HG03025 (cell line): Measurements from ENCODE around the gene LYRM4.
"Not testable (repeated sequence)": the region's sequence is repeated elsewhere in the genome, so short reads cannot be mapped to it uniquely, and the experiment has no call there.

ENCODE experiments used
- ATAC-seq: cut with Tn5 transposase; IDR thresholded peaks from one replicate; pipeline ENCODE4 v1.9.1; 2021; ENCODE audit warnings: mild to moderate bottlenecking, moderate library complexity; ENCODE audit not compliant: unreplicated experiment, low FRiP score

The LYRM4 gene

DNA sequence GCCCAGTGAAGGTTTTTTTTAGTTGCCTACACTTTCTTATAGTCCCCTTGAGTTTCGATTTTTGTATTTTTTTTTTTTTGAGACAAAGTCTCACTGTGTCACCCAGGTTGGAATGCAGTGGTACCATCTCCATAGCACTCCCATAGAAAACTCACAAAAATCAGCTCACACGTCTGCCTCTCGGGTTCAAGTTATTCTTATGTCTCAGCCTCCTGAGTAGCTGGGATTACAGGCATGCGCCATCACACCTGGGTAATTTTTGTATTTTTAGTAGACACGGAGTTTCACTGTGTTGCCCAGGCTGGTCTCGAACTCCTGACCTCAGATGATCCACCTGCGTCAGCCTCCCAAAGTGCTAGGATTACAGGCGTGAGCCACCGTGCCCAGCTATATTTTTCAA lies 200.3 kb downstream of the LYRM4 start:
- ATAC-seq = not testable (repeated sequence)

DNA sequence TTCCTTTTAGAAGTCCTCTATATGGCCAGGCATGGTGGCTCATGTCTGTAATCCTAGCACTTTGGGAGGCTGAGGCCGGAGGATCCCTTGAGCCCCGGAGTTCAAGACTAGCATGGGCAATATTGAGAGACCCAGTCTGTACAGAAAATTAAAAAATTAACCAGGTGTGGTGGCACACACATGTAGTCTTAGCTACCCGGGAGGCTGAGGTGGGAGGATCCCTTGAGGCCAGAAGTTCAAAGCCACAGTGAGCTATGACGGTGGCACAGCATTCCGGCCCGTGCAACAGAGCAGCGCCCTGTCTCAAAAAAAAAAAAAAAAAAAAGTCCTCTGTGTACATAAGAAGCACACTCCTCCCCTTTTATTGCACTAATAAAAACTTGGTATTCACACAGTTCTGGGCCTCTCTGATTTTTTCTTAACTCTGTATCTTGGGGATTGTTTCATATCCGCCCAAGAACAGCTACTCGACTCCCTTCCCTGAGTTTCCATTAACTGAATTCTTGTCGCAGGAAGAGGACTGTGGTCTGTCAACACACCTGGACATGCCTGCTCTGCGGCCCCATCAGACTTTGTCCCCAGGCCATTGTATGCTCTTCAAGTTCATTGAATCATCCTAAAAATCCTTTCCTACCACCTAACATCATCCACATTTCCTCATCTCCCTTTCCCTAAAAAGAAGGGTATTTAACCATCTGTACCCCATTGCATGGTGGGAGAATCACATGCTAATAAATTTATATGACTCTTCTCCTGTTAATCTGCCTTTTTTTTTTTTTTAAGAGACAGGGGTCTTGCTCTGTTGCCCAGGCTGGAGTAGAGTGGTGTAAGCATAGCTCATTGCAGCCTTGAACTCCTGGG lies 201.5 kb downstream of the LYRM4 start:
- ATAC-seq = no peak
